Heart right ventricle (tissue), 16 donors: ENCODE results near the gene DELE1. TPM values are rescaled to one million over a fixed set of nuclear protein-coding genes. Genes with fewer than 3 reads are reported as not detected.

Source experiments
- ATAC-seq, 8 donors: fragments of 200-7000 bp; cut with Tn5 transposase; one replicate each; pipeline ENCODE4 v1.9.1; 2020; ENCODE audit warnings: mild to moderate bottlenecking in 8 of 8, moderate library complexity in 8 of 8, moderate number of reproducible peaks in 1 of 8
- DNase-seq, 2 donors: peaks; one replicate each; pipeline ENCODE4 v3.0.0-alpha.2; 2020
- H3K27ac ChIP-seq, 10 donors: fragments of 200-600 bp; sonication (generic) in 2 of 10; one replicate each; pipeline versions ENCODE4 v1.5.0 to v1.8.0; 2020 to 2022; ENCODE audit warnings: mild to moderate bottlenecking in 3 of 10
- H3K27me3 ChIP-seq, 7 donors: fragments of 200-600 bp; one replicate each; pipeline ENCODE4 v1.8.0; 2021 to 2022; ENCODE audit warnings: mild to moderate bottlenecking in 2 of 7
- H3K36me3 ChIP-seq, 9 donors: fragments of 200-600 bp; sonication (generic) in 1 of 9; one replicate each; pipeline versions ENCODE4 v1.5.0 to v1.8.0; 2020 to 2022; ENCODE audit warnings: mild to moderate bottlenecking in 2 of 9
- H3K4me1 ChIP-seq, 9 donors: fragments of 200-600 bp; sonication (generic) in 1 of 9; one replicate each; pipeline versions ENCODE4 v1.5.0 to v1.8.0; 2020 to 2022; ENCODE audit warnings: mild to moderate bottlenecking in 4 of 9
- H3K4me3 ChIP-seq, 10 donors: fragments of 200-600 bp; sonication (generic) in 2 of 10; one replicate each; pipeline versions ENCODE4 v1.5.0 to v1.8.0; 2020 to 2022; ENCODE audit warnings: mild to moderate bottlenecking in 7 of 10, moderate library complexity in 2 of 10
- H3K9me3 ChIP-seq, 11 donors: fragments of 200-600 bp in 10 of 11; sonication (generic) in 2 of 11; one replicate each; pipeline versions ENCODE4 v1.5.0 to v1.8.0; 2013 to 2022; ENCODE audit warnings: mild to moderate bottlenecking in 2 of 11, control low read depth in 1 of 11, moderate library complexity in 1 of 11
- CTCF ChIP-seq, 9 donors: fragments of 200-600 bp; sonication (generic) in 2 of 9; IDR thresholded peaks; one replicate each; pipeline versions ENCODE4 v1.5.0 to v1.8.0; 2021 to 2022; ENCODE audit warnings: antibody characterized with exemption in 9 of 9, mild to moderate bottlenecking in 5 of 9, moderate library complexity in 1 of 9
- WGBS, 2 donors: extraction: QIAGEN DNeasy Blood & Tissue Kit; methylation state at CpG; one replicate each; pipeline ENCODE4 v1.1.7; 2013; ENCODE audit warnings: inconsistent platforms in 1 of 2; 5-methylcytosine and 5-hydroxymethylcytosine counted together
- intact Hi-C, 10 donors: fragments of 100-400 bp; cut with DNase I; formaldehyde crosslinking; loops; one replicate each; pipeline versions ENCODE4 v1.11.1 to v1.14.2; 2022
- polyA plus RNA-seq, 2 donors: library from polyadenylated mRNA; stranded (reverse); fragments of 200-250 nt; gene quantifications; one replicate each; pipeline ENCODE4 v1.2.3, GENCODE V29; 2013
- total RNA-seq, 10 donors: library from RNA; stranded (reverse); fragmentation: NEBNext Ultra II Directional in 3 of 10; extraction: Animal tissue kit (Norgen Biotek cat#: 25700) in 3 of 10; gene quantifications; one replicate each; pipeline versions ENCODE4 v1.2.1 to v1.2.4, GENCODE V29; 2021 to 2023
- donor health status: Arrhythmogenic right ventricular cardiomyopathy.
- donor health status: ischemic (EF 13 %, LVEDD 7.1; RV severe dilation, severe dysfunction).
- donor health status: healthy with polysubstance abuse.
- donor health status: DM: no; HTN: yes; CAD: no.
- donor health status: DM: no; HTN: no; CAD: no.
- donor health status: ischemic (EF 25% LVEDD 6.9; RV normal size, moderate dysfunction).
- donor health status: ischemic (EF 25% LVEDD 5.7; RV mildly dilated, moderate dysfunction).
- donor health status: healthy.
- donor health status: DM: yes; HTN: yes; CAD: no.
- donor health status: Ischemic cardiomyopathy.
- donor health status: ischemic (EF 35%, LVEDD 5.7; RV mildly dilated, moderate dysfunction).
- donor health status: nonischemic (EF 11% LVEDD 7.7; RV severe dilation, severe dysfunction).
- donor health status: DM: yes; HTN: yes; CAD: no.
- donor health status: PGD.
- donor health status: ischemic (EF 29% LVEDD 5.4; RV normal size, mild dysfunction).
- donor health status: nonischemic (EF 23%, LVEDD 6.1; RV moderate dilation, normal function).

Gene DELE1
- total and polyA plus RNA-seq, 12 donors: 50.1 to 192 (median 113) TPM

GRCh38 chr5:141904551-141904950 lies 19.1 kb upstream of the DELE1 start:
- Histone ChIP-seq H3K4me3 (no peak overlapping the region), H3K36me3 (no peaks in the 10 kb centered on the region), H3K27me3 (no peaks in the 10 kb centered on the region), H3K27ac (no peak overlapping the region), H3K9me3 (peaks cover 0 to 5% (median 0%) of the 10 kb centered on the region in 11 donors), H3K4me1 (peaks cover 0 to 2% (median 0%) of the 10 kb centered on the region in 9 donors)
- ATAC-seq (no peak), DNase-seq (no peak)
- TF ChIP-seq CTCF (IDR thresholded peaks at IDR 0.05): no peak
- WGBS, 2 donors: 65 to 73% methylated on average over 5 of the region's 5 CpGs
- intact Hi-C loops: no loop called here

GRCh38 chr5:141906517-141906916 lies 17.2 kb upstream of the DELE1 start:
- peaks cover 0 to 5% (median 0%) of the 10 kb centered on the region in 11 donors for H3K9me3 ChIP-seq
- 44 to 45% methylated on average over 1 of the region's 1 CpG for WGBS, 2 donors
- no peaks in the 10 kb centered on the region for H3K36me3 ChIP-seq
- H3K4me1 ChIP-seq: no peaks in the 10 kb centered on the region
- DNase-seq (no peak), ATAC-seq (no peak)
- H3K4me3 ChIP-seq: no peak overlapping the region
- TF ChIP-seq CTCF (IDR thresholded peaks at IDR 0.05): no peak
- intact Hi-C loops: no loop called here
- no peak overlapping the region for H3K27ac ChIP-seq
- no peaks in the 10 kb centered on the region for H3K27me3 ChIP-seq

GRCh38 chr5:141906972-141907371 lies 16.7 kb upstream of the DELE1 start:
- no peak for ATAC-seq
- Histone ChIP-seq H3K4me3 (no peak overlapping the region), H3K27me3 (no peaks in the 10 kb centered on the region), H3K9me3 (peaks cover 0 to 5% (median 0%) of the 10 kb centered on the region in 11 donors), H3K36me3 (no peaks in the 10 kb centered on the region), H3K27ac (no peak overlapping the region), H3K4me1 (no peaks in the 10 kb centered on the region)
- intact Hi-C loops: no loop called here
- TF ChIP-seq CTCF (IDR thresholded peaks at IDR 0.05): no peak
- 0% methylated on average over 1 of the region's 1 CpG for WGBS, 2 donors
- DNase-seq: no peak

GRCh38 chr5:141908796-141909195 lies 14.9 kb upstream of the DELE1 start:
- intact Hi-C loops: no loop called here
- DNase-seq: no peak
- 90 to 95% methylated on average over 2 of the region's 2 CpGs for WGBS, 2 donors
- no peak for TF ChIP-seq CTCF (IDR thresholded peaks at IDR 0.05)
- Histone ChIP-seq H3K36me3 (no peaks in the 10 kb centered on the region), H3K4me3 (no peak overlapping the region), H3K27me3 (peaks cover 0 to 17% (median 0%) of the 10 kb centered on the region in 7 donors), H3K27ac (no peak overlapping the region), H3K4me1 (peaks cover 0 to 6% (median 4%) of the 10 kb centered on the region in 9 donors), H3K9me3 (peaks cover 0 to 5% (median 0%) of the 10 kb centered on the region in 11 donors)
- no peak for ATAC-seq
